Astrocyte (in vitro differentiated cells and primary cell): ENCODE results near the gene CBFB. TPM values are rescaled to one million over a fixed set of nuclear protein-coding genes. Genes with fewer than 3 reads are reported as not detected.
A peak's percentile ranks its signal among the peaks of the same experiment; 100 is the strongest.

Source experiments
- DNase-seq: peaks from one replicate; pipeline ENCODE4 v3.0.0-alpha.2; 2010; ENCODE audit warnings: low read depth
- FAIRE-seq: peaks from 2 replicates; lab custom pipeline; 2011; peaks lifted over from hg19 to GRCh38; lab: Jason Lieb, UNC
- H2AFZ ChIP-seq: 2 replicates; pipeline ENCODE4 v1.6.0; 2012; ENCODE audit warnings: low read depth, low read length, inconsistent platforms
- H3K27ac ChIP-seq: 2 replicates; pipeline ENCODE4 v1.5.1; 2011; ENCODE audit warnings: low read depth, low read length, inconsistent platforms
- H3K27me3 ChIP-seq: 2 replicates; pipeline ENCODE4 v1.6.0; 2011; ENCODE audit warnings: low read length, inconsistent platforms; ENCODE audit not compliant: insufficient read depth
- H3K36me3 ChIP-seq: 2 replicates; pipeline ENCODE4 v1.5.1; 2011; ENCODE audit warnings: low read length, inconsistent platforms; ENCODE audit not compliant: insufficient read depth
- H3K4me1 ChIP-seq: 2 replicates; pipeline ENCODE4 v1.5.1; 2011; ENCODE audit warnings: low read length, inconsistent platforms; ENCODE audit not compliant: insufficient read depth
- H3K4me2 ChIP-seq: 2 replicates; pipeline ENCODE4 v1.6.0; 2012; ENCODE audit warnings: low read length, inconsistent platforms
- H3K4me3 ChIP-seq: 2 replicates; pipeline ENCODE4 v1.5.1; 2011; ENCODE audit warnings: low read depth, mild to moderate bottlenecking, low read length, inconsistent platforms; ENCODE audit not compliant: insufficient read depth
- H3K79me2 ChIP-seq: 2 replicates; pipeline ENCODE4 v1.6.0; 2012; ENCODE audit warnings: mild to moderate bottlenecking, low read length, inconsistent platforms; ENCODE audit not compliant: insufficient read depth
- H3K9ac ChIP-seq: 2 replicates; pipeline ENCODE4 v1.6.0; 2012; ENCODE audit warnings: mild to moderate bottlenecking, low read length, inconsistent platforms
- H3K9me3 ChIP-seq: 2 replicates; pipeline ENCODE4 v1.5.1; 2012; ENCODE audit warnings: low read depth, mild to moderate bottlenecking, low read length, inconsistent platforms; ENCODE audit not compliant: insufficient read depth
- H4K20me1 ChIP-seq: 2 replicates; pipeline ENCODE4 v1.6.0; 2012; ENCODE audit warnings: low read length, inconsistent platforms; ENCODE audit not compliant: insufficient read depth
- H3K27ac Mint-ChIP-seq: one replicate; pipeline ENCODE4 v1.8.0; 2021; ENCODE audit warnings: mild to moderate bottlenecking, mixed read lengths; ENCODE audit not compliant: unreplicated experiment
- H3K27me3 Mint-ChIP-seq: one replicate; pipeline ENCODE4 v1.8.0; 2021; ENCODE audit warnings: low read depth, mixed read lengths; ENCODE audit not compliant: unreplicated experiment
- H3K36me3 Mint-ChIP-seq: one replicate; pipeline ENCODE4 v1.8.0; 2021; ENCODE audit warnings: low read depth, mixed read lengths; ENCODE audit not compliant: unreplicated experiment
- H3K4me1 Mint-ChIP-seq: one replicate; pipeline ENCODE4 v1.8.0; 2021; ENCODE audit warnings: low read depth, mixed read lengths; ENCODE audit not compliant: unreplicated experiment
- H3K4me3 Mint-ChIP-seq: one replicate; pipeline ENCODE4 v1.8.0; 2021; ENCODE audit warnings: mild to moderate bottlenecking, moderate library complexity, mixed read lengths; ENCODE audit not compliant: unreplicated experiment
- H3K9me3 Mint-ChIP-seq: one replicate; pipeline ENCODE4 v1.8.0; 2021; ENCODE audit warnings: mild to moderate bottlenecking, mixed read lengths; ENCODE audit not compliant: unreplicated experiment
- EZH2 ChIP-seq: IDR thresholded peaks from 2 replicates; pipeline ENCODE4 v1.6.1; 2012; ENCODE audit warnings: mild to moderate bottlenecking, low read length, inconsistent platforms; ENCODE audit not compliant: insufficient read depth
- total RNA-seq: library from RNA; stranded (reverse); gene quantifications from 2 replicates; pipeline ENCODE4 v1.2.1, GENCODE V29; 2021
- TF ChIP-seq, protein P1 (sequence below): IDR thresholded peaks from 2 replicates; pipeline ENCODE4 v1.5.1; 2011; ENCODE audit warnings: low read depth, mild to moderate bottlenecking, inconsistent platforms, low read length, moderate library complexity; ENCODE audit not compliant: insufficient read depth

Gene CBFB
- total RNA-seq, 1 donor from 2014 or later = 104 TPM

DNA sequence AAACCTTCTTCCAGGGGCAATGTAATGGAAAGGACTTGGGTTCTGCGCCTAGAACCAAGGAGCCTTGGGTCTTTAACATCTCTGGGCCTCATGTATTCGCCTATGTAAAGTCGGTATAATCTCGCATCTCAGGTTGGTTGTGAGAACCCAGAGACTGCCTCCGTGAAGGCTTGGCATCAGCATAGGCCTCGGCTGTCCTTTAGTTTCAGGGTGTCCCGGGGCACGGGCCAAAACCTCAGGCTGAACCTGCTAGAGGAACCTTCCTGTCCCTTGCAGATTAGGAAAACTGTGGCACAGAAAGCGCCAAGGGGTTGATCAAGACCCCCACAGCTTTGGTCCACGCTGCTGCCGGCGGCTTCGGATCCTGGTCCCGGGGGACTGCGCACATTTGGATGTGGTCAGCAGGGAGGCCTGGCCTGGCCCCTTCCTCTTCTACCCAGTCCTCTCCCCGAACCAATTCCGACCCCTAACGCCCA, 80.0 kb downstream of the CBFB start:
- Mint-ChIP-seq H3K4me1 (peaks cover 7% of the 10 kb centered on the region), H3K4me3 (peak overlapping the region; percentile 100), H3K27me3 (no peaks in the 10 kb centered on the region), H3K36me3 (peaks cover 9% of the 10 kb centered on the region), H3K9me3 (no peaks in the 10 kb centered on the region), H3K27ac (peak overlapping the region; percentile 50)
- H3K4me2 ChIP-seq = peak overlapping the region; percentile 85
- peak overlapping the region; percentile 89 for H3K4me3 ChIP-seq
- H3K27me3 ChIP-seq = no peaks in the 10 kb centered on the region
- H3K79me2 ChIP-seq = peaks cover 40% of the 10 kb centered on the region
- peak overlapping the region; percentile 88 for H3K9ac ChIP-seq
- H3K9me3 ChIP-seq = no peaks in the 10 kb centered on the region
- TF ChIP-seq EZH2 = no peak
- TF ChIP-seq, protein P1, sequence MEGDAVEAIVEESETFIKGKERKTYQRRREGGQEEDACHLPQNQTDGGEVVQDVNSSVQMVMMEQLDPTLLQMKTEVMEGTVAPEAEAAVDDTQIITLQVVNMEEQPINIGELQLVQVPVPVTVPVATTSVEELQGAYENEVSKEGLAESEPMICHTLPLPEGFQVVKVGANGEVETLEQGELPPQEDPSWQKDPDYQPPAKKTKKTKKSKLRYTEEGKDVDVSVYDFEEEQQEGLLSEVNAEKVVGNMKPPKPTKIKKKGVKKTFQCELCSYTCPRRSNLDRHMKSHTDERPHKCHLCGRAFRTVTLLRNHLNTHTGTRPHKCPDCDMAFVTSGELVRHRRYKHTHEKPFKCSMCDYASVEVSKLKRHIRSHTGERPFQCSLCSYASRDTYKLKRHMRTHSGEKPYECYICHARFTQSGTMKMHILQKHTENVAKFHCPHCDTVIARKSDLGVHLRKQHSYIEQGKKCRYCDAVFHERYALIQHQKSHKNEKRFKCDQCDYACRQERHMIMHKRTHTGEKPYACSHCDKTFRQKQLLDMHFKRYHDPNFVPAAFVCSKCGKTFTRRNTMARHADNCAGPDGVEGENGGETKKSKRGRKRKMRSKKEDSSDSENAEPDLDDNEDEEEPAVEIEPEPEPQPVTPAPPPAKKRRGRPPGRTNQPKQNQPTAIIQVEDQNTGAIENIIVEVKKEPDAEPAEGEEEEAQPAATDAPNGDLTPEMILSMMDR = no peak
- no peaks in the 10 kb centered on the region for H3K36me3 ChIP-seq
- H2AFZ ChIP-seq = peak overlapping the region; percentile 92
- DNase-seq = no peak
- peaks cover 19% of the 10 kb centered on the region for H4K20me1 ChIP-seq
- peak overlapping the region; percentile 44 for H3K27ac ChIP-seq
- H3K4me1 ChIP-seq = peaks cover 17% of the 10 kb centered on the region
- FAIRE-seq = no peak

DNA sequence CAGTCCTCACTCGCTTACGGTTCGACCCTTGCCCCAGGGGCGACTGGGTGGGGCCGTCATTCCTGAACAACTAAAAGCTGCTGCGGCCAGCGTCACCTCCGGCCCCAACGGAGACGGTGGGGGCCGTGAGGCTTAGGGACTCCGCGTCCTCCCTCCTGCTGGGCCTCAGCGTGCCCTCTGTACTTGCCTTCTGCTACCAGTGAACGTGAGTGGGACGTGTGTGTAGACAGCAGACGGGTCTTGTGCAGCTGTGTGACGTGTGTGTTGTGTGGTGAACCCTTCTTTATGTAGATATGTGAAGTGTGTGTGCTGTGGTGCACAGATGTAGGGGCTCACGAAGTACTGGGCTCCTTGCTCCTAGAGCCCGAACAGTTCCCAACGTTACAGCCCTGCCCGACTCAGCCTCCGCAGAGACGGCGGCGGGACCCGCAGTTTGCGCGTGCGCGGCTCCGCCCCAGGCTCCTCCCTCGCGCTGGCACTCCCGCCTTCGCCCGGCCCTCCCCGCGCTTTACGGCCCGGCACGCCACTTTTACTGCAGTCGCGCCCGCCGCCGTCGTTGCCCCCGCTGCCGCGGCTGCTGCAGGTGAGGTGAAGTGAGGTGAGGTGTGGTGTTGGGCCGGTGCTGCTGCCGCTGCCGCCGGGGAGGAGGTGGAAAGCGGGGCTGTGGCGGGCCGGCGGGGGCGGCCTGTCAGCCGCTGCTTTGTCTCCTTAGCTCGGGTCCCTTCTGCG, 80.6 kb downstream of the CBFB start, which contains the start of gene PHAF1:
Gene PHAF1 (plus strand): TSS at position 535 of the 729 bp plus-strand sequence. CDS start 235 bp downstream, outside the sequence.
- Histone ChIP-seq H3K27ac (peak within 1 kb of the TSS; percentile 44), H3K4me2 (peak within 1 kb of the TSS; percentile 85), H3K4me1 (peaks cover 17% of the 10 kb centered on the region), H3K9ac (peak within 1 kb of the TSS; percentile 88), H3K9me3 (no peaks in the 10 kb centered on the region), H3K27me3 (no peaks in the 10 kb centered on the region), H4K20me1 (peaks cover 22% of the 10 kb centered on the region), H3K36me3 (no peaks in the 10 kb centered on the region), H2AFZ (peak within 1 kb of the TSS; percentile 92), H3K4me3 (peak within 1 kb of the TSS; percentile 89), H3K79me2 (peaks cover 46% of the 10 kb centered on the region)
- peak within 1 kb of the TSS; percentile 100 for H3K4me3 Mint-ChIP-seq
- H3K27me3 Mint-ChIP-seq = no peaks in the 10 kb centered on the region
- H3K27ac Mint-ChIP-seq = peak within 1 kb of the TSS; percentile 78
- H3K9me3 Mint-ChIP-seq = no peaks in the 10 kb centered on the region
- FAIRE-seq (no peak), DNase-seq (peak; percentile 71)
- TF ChIP-seq, protein P1 = no peak
- TF ChIP-seq EZH2 = no peak
- peaks cover 7% of the 10 kb centered on the region for H3K36me3 Mint-ChIP-seq
- peaks cover 9% of the 10 kb centered on the region for H3K4me1 Mint-ChIP-seq

DNA sequence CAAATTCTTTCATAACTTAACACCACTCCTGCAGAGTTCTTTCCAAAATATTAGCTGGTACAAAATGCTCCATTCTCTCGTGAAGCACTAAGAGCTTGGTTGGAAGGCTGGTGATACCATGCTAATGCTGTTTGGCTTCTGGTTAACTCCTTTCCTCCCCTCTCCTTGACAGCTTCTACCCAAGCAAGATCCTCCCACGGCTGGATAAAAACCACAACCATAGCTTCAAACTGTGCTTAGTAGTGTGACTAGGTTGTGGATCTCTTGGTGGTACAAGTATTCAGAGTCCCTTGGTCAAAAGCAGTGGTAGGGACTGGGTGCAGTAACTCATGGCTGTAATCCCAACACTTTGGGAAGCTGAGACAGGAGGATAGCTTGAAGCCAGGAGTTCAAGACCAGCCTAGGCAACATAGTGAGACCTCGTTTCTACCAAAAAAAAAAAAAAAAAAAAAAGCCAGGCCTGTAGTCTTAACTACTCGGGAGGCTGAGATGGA, 83.0 kb downstream of the CBFB start:
- H3K4me3 ChIP-seq = no peak overlapping the region
- no peak for FAIRE-seq
- TF ChIP-seq, protein P1 = no peak
- no peak for TF ChIP-seq EZH2
- H3K79me2 ChIP-seq = peaks cover 65% of the 10 kb centered on the region
- no peak overlapping the region for H3K9ac ChIP-seq
- Mint-ChIP-seq H3K36me3 (peaks cover 11% of the 10 kb centered on the region), H3K27ac (peak overlapping the region; percentile 27), H3K4me1 (peaks cover 31% of the 10 kb centered on the region), H3K4me3 (no peak overlapping the region), H3K27me3 (no peaks in the 10 kb centered on the region), H3K9me3 (no peaks in the 10 kb centered on the region)
- H3K27ac ChIP-seq = no peak overlapping the region
- no peak overlapping the region for H3K4me2 ChIP-seq
- DNase-seq = no peak
- H2AFZ ChIP-seq = no peak overlapping the region
- H4K20me1 ChIP-seq = peaks cover 35% of the 10 kb centered on the region
- H3K27me3 ChIP-seq = no peaks in the 10 kb centered on the region
- H3K9me3 ChIP-seq = no peaks in the 10 kb centered on the region
- H3K36me3 ChIP-seq = no peaks in the 10 kb centered on the region
- peaks cover 26% of the 10 kb centered on the region for H3K4me1 ChIP-seq
